Measurements from ENCODE around the gene NEURL1B.

Gene NEURL1B

GRCh38 chr5:172640822-172641358 lies at the start of gene NEURL1B (continued):
- 0 out of 2 replicates have a peak, but pooled peaks have one; percentile 56 for TF ChIP-seq ZSCAN23 (tag by site-specific recombination; IDR thresholded peaks at IDR 0.05)
- TF ChIP-seq INSM2 (tag by site-specific recombination; IDR thresholded peaks at IDR 0.05) = 0 out of 2 replicates have a peak, but pooled peaks have one; percentile 55
- 0 out of 2 replicates have a peak, but pooled peaks have one; percentile 6 for TF ChIP-seq ZNF596 (tag by site-specific recombination; IDR thresholded peaks at IDR 0.05)
- no peak for TF ChIP-seq OVOL3 (tag by site-specific recombination; IDR thresholded peaks at IDR 0.05)
- TF ChIP-seq PBX3 (CRISPR knock-in tag; IDR thresholded peaks at IDR 0.05) = peak; percentile 74; the same call in 1 of the 2 replicates
- TF ChIP-seq WT1 (tag by site-specific recombination; IDR thresholded peaks at IDR 0.05) = 0 out of 2 replicates have a peak, but pooled peaks have one; percentile 47
- no peak for TF ChIP-seq ZNF777 (tag by site-specific recombination; IDR thresholded peaks at IDR 0.05; ENCODE audit: borderline replicate concordance)
- TF ChIP-seq ZBTB8A (tag by site-specific recombination; IDR thresholded peaks at IDR 0.05) = peak; percentile 79
- TF ChIP-seq ZNF335 (tag by site-specific recombination; conservative IDR thresholded peaks at IDR 0.05) = peak; percentile 73
- 0 out of 2 replicates have a peak, but pooled peaks have one; percentile 29 for TF ChIP-seq ZEB2 (tag by site-specific recombination; IDR thresholded peaks at IDR 0.05)
- 0 out of 2 replicates have a peak, but pooled peaks have one; percentile 29 for TF ChIP-seq ZBTB44 (tag by site-specific recombination; IDR thresholded peaks at IDR 0.05)
- TF ChIP-seq KLF8 (tag by site-specific recombination; IDR thresholded peaks at IDR 0.05) = peak; percentile 21; the same call in 1 of the 2 replicates
- TF ChIP-seq IKZF3 (tag by site-specific recombination; IDR thresholded peaks at IDR 0.05) = peak; percentile 69; the same call in 1 of the 2 replicates
- TF ChIP-seq KLF9 (tag by site-specific recombination; IDR thresholded peaks at IDR 0.05; ENCODE audit: low read depth) = peak; percentile 54; the same call in 1 of the 2 replicates
- peak; percentile 36; the same call in 1 of the 2 replicates for TF ChIP-seq ZNF660 (tag by site-specific recombination; IDR thresholded peaks at IDR 0.05)
- TF ChIP-seq HIC1 (tag by site-specific recombination; IDR thresholded peaks at IDR 0.05) = peak; percentile 95
- TF ChIP-seq CTCF (tag by site-specific recombination; IDR thresholded peaks at IDR 0.05) = no peak
- no peak for TF ChIP-seq ZNF23 (tag by site-specific recombination; IDR thresholded peaks at IDR 0.05; ENCODE audit: borderline replicate concordance)
- TF ChIP-seq MEIS1 (CRISPR knock-in tag; IDR thresholded peaks at IDR 0.05; ENCODE audit: borderline replicate concordance) = peak; percentile 48; the same call in 1 of the 2 replicates
- peak; percentile 43; the same call in 1 of the 2 replicates for TF ChIP-seq ZBTB48 (tag by site-specific recombination; IDR thresholded peaks at IDR 0.05)
- TF ChIP-seq ZNF24 (tag by site-specific recombination; IDR thresholded peaks at IDR 0.05) = peak; percentile 40; the same call in 1 of the 2 replicates
- TF ChIP-seq KLF10 (tag by site-specific recombination; IDR thresholded peaks at IDR 0.05) = peak; percentile 42; the same call in 1 of the 2 replicates
- TF ChIP-seq ZNF677 (tag by site-specific recombination; IDR thresholded peaks at IDR 0.05) = no peak
- peak; percentile 36; the same call in 1 of the 2 replicates for TF ChIP-seq ZSCAN30 (tag by site-specific recombination; IDR thresholded peaks at IDR 0.05)
- TF ChIP-seq ZBTB7A (tag by site-specific recombination; IDR thresholded peaks at IDR 0.05; ENCODE audit: low read depth) = no peak
